ENCODE data around the gene SLC27A3.

Gene SLC27A3

GRCh38 chr1:153801786-153802697 is 26.8 kb downstream of the SLC27A3 start:
- no peak overlapping the region for H3K9ac ChIP-seq (ENCODE audit: low read length)
- no peak overlapping the region for H3K4me2 ChIP-seq (ENCODE audit: low read length)
- peaks cover 5% of the 10 kb centered on the region; the same call in 1 of the 2 replicates for H3K27me3 ChIP-seq (ENCODE audit: low read depth, low read length)
- H2AFZ ChIP-seq (ENCODE audit: low read depth, low read length): no peak overlapping the region
- H3K9me3 ChIP-seq (ENCODE audit: insufficient read depth, low read length): no peaks in the 10 kb centered on the region
- H4K20me1 ChIP-seq (ENCODE audit: insufficient read depth, low read length): peaks cover 7% of the 10 kb centered on the region
- peaks cover 33% of the 10 kb centered on the region for H3K4me1 ChIP-seq (ENCODE audit: low read length)
- H3K4me3 ChIP-seq (ENCODE audit: low read length): no peak overlapping the region
- TF ChIP-seq, protein P1, sequence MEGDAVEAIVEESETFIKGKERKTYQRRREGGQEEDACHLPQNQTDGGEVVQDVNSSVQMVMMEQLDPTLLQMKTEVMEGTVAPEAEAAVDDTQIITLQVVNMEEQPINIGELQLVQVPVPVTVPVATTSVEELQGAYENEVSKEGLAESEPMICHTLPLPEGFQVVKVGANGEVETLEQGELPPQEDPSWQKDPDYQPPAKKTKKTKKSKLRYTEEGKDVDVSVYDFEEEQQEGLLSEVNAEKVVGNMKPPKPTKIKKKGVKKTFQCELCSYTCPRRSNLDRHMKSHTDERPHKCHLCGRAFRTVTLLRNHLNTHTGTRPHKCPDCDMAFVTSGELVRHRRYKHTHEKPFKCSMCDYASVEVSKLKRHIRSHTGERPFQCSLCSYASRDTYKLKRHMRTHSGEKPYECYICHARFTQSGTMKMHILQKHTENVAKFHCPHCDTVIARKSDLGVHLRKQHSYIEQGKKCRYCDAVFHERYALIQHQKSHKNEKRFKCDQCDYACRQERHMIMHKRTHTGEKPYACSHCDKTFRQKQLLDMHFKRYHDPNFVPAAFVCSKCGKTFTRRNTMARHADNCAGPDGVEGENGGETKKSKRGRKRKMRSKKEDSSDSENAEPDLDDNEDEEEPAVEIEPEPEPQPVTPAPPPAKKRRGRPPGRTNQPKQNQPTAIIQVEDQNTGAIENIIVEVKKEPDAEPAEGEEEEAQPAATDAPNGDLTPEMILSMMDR (IDR thresholded peaks at IDR 0.05; ENCODE audit: low read depth, low read length): no peak
- TF ChIP-seq EZH2phosphoT487 (IDR thresholded peaks at IDR 0.05; ENCODE audit: low read depth): no peak
- peaks cover 24% of the 10 kb centered on the region for H3K36me3 ChIP-seq (replicated peaks; ENCODE audit: low read depth, low read length)
- no peak overlapping the region for H3K27ac ChIP-seq (ENCODE audit: low read length)
- H3K79me2 ChIP-seq (ENCODE audit: low read length): no peaks in the 10 kb centered on the region; the same call in 1 of the 2 replicates

DNA sequence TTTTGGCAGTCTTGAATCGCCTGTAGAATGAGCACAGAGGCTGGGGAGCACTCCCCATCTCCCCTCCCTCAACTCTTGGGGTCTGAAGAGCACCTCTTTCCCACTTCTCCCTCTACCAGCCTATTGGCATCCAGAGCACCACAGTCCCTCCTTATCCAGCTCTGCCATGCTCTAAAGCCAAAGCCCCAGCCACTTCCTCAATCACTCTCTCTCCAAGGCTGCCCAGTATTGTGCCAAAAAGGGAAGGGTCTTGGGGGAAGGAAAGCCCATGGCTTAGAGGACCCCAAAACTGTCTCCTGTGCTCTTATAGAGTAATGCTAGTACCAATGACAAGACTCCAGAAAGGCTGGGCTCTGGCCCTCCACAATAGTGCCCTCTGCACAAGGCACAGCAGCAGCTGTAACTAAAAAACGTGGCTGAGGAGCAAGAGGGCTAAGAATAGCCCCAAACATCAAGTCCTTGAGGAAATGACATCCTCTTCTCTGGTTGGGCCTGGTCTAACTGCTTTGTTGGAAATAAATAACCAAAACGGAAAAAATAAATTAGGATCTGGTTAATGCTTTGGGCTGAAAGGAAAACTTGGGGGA is 28.4 kb downstream of the SLC27A3 start:
- Histone ChIP-seq H3K4me3 (ENCODE audit: low read length) (no peak overlapping the region), H3K9me3 (ENCODE audit: insufficient read depth, low read length) (no peaks in the 10 kb centered on the region), H3K79me2 (ENCODE audit: low read length) (no peaks in the 10 kb centered on the region; the same call in 1 of the 2 replicates), H4K20me1 (ENCODE audit: insufficient read depth, low read length) (peaks cover 7% of the 10 kb centered on the region), H3K9ac (ENCODE audit: low read length) (no peak overlapping the region), H3K4me2 (ENCODE audit: low read length) (no peak overlapping the region), H2AFZ (ENCODE audit: low read depth, low read length) (no peak overlapping the region), H3K4me1 (ENCODE audit: low read length) (peaks cover 38% of the 10 kb centered on the region), H3K27me3 (ENCODE audit: low read depth, low read length) (peaks cover 5% of the 10 kb centered on the region; the same call in 1 of the 2 replicates), H3K27ac (ENCODE audit: low read length) (no peak overlapping the region), H3K36me3 (replicated peaks; ENCODE audit: low read depth, low read length) (peaks cover 37% of the 10 kb centered on the region)
- no peak for TF ChIP-seq EZH2phosphoT487 (IDR thresholded peaks at IDR 0.05; ENCODE audit: low read depth)
- TF ChIP-seq, protein P1 (IDR thresholded peaks at IDR 0.05; ENCODE audit: low read depth, low read length): no peak

DNA sequence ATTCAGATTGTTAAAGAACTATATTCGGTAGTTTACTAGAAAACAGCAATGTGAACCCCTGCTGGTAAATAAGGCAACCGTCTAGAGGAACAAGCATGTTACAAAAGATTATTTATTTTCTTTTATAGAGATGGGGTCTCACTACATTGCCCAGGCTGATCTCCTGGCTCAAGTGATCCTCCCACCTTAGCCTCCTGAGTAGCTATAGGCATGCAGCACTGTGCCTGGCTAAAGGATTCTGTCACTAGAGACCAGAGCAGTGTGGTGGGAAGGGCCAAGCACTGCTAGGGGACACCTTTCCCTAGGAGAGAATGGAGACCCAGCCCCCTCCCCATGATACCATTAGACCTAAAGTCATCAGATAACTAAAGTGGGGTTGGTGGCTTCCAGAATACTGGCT is 28.9 kb downstream of the SLC27A3 start:
- Histone ChIP-seq H3K27me3 (ENCODE audit: low read depth, low read length) (peaks cover 5% of the 10 kb centered on the region; the same call in 1 of the 2 replicates), H4K20me1 (ENCODE audit: insufficient read depth, low read length) (peaks cover 7% of the 10 kb centered on the region), H3K4me2 (ENCODE audit: low read length) (no peak overlapping the region), H2AFZ (ENCODE audit: low read depth, low read length) (no peak overlapping the region), H3K9ac (ENCODE audit: low read length) (no peak overlapping the region), H3K36me3 (replicated peaks; ENCODE audit: low read depth, low read length) (peaks cover 41% of the 10 kb centered on the region), H3K9me3 (ENCODE audit: insufficient read depth, low read length) (no peaks in the 10 kb centered on the region), H3K4me3 (ENCODE audit: low read length) (no peak overlapping the region), H3K79me2 (ENCODE audit: low read length) (no peaks in the 10 kb centered on the region; the same call in 1 of the 2 replicates), H3K27ac (ENCODE audit: low read length) (no peak overlapping the region), H3K4me1 (ENCODE audit: low read length) (peaks cover 38% of the 10 kb centered on the region)
- TF ChIP-seq, protein P1 (IDR thresholded peaks at IDR 0.05; ENCODE audit: low read depth, low read length): no peak
- no peak for TF ChIP-seq EZH2phosphoT487 (IDR thresholded peaks at IDR 0.05; ENCODE audit: low read depth)
